Calu3 (cell line): Measurements from ENCODE around the gene SLC12A3. TPM values are rescaled to one million over a fixed set of nuclear protein-coding genes. Genes with fewer than 3 reads are reported as not detected.

Experiments
- BruUV-seq: library from RNA; stranded (reverse); fragments of 400-500 nt; replicated peaks from 2 replicates; lab custom pipeline; 2021; lab: Mats Ljungman, UMichigan
- CTCF ChIA-PET: fragments of 300-600 bp; sonication (Branson Sonifier 250); formaldehyde crosslinking; loops from one replicate; lab custom pipeline; 2022; ENCODE audit warnings: antibody characterized with exemption; lab: Charles Lee
- DNase-seq: peaks from one replicate; pipeline ENCODE4 v3.0.0; 2022
- H3K27ac Mint-ChIP-seq: one replicate; pipeline ENCODE4 v1.8.0; 2022; ENCODE audit warnings: mixed read lengths; ENCODE audit not compliant: unreplicated experiment
- H3K27me3 Mint-ChIP-seq: one replicate; pipeline ENCODE4 v1.8.0; 2022; ENCODE audit warnings: mixed read lengths; ENCODE audit not compliant: unreplicated experiment
- H3K36me3 Mint-ChIP-seq: one replicate; pipeline ENCODE4 v1.8.0; 2022; ENCODE audit warnings: mild to moderate bottlenecking, moderate library complexity, mixed read lengths; ENCODE audit not compliant: insufficient read depth, unreplicated experiment
- H3K4me1 Mint-ChIP-seq: one replicate; pipeline ENCODE4 v1.8.0; 2022; ENCODE audit warnings: mild to moderate bottlenecking, low read depth, mixed read lengths; ENCODE audit not compliant: unreplicated experiment
- H3K4me3 Mint-ChIP-seq: one replicate; pipeline ENCODE4 v1.8.0; 2022; ENCODE audit warnings: mild to moderate bottlenecking, low read depth, moderate library complexity, mixed read lengths; ENCODE audit not compliant: unreplicated experiment
- H3K9me3 Mint-ChIP-seq: one replicate; pipeline ENCODE4 v1.8.0; 2022; ENCODE audit warnings: low read depth, mixed read lengths; ENCODE audit not compliant: unreplicated experiment
- CTCF ChIP-seq: fragments of 200-600 bp; IDR thresholded peaks from one replicate; pipeline ENCODE4 v1.8.0; 2022; ENCODE audit warnings: antibody characterized with exemption; ENCODE audit not compliant: unreplicated experiment
- intact Hi-C: fragments of 100-400 bp; cut with micrococcal nuclease; formaldehyde crosslinking; loops from one replicate; pipeline ENCODE4 v1.10.0; 2022; ENCODE audit not compliant: unreplicated experiment
- total RNA-seq: library from RNA; stranded (reverse); gene quantifications from 2 replicates; pipeline ENCODE4 v1.2.3, GENCODE V29; 2022

SLC12A3 gene
- total RNA-seq, 1 experiment from 2014 or later: not detected

GRCh38 chr16:56860226-56861020, 4.6 kb upstream of the SLC12A3 start:
- intact Hi-C loops: loop anchor here (10.0 kb wide), 1 partner anchor 74 kb away; the partner anchor contains the start of gene HERPUD1
- CTCF ChIA-PET: no interaction called here
- H3K9me3 Mint-ChIP-seq: no peaks in the 10 kb centered on the region

GRCh38 chr16:56861092-56861610, 3.9 kb upstream of the SLC12A3 start:
- no TSS peak for BruUV-seq
- peaks cover 10% of the 10 kb centered on the region for H3K27me3 Mint-ChIP-seq
- H3K9me3 Mint-ChIP-seq: no peaks in the 10 kb centered on the region
- TF ChIP-seq CTCF: no peak
- H3K27ac Mint-ChIP-seq: no peak overlapping the region
- intact Hi-C loops: loop anchor here (10.0 kb wide), 1 partner anchor 74 kb away; the partner anchor contains the start of gene HERPUD1
- DNase-seq: no peak
- no peak overlapping the region for H3K4me3 Mint-ChIP-seq
- no peaks in the 10 kb centered on the region for H3K36me3 Mint-ChIP-seq
- H3K4me1 Mint-ChIP-seq: peaks cover 16% of the 10 kb centered on the region
- CTCF ChIA-PET: no interaction called here

More at GRCh38 chr16:56860226-56861020, 4.6 kb upstream of the SLC12A3 start:
- Mint-ChIP-seq H3K36me3 (no peaks in the 10 kb centered on the region), H3K4me1 (peaks cover 16% of the 10 kb centered on the region), H3K4me3 (no peak overlapping the region), H3K27ac (no peak overlapping the region), H3K27me3 (peaks cover 10% of the 10 kb centered on the region)
- DNase-seq: no peak
- TF ChIP-seq CTCF: no peak
- no TSS peak for BruUV-seq

- intact Hi-C loops: loop anchor here (10.0 kb wide), 1 partner anchor 73 kb away; the partner anchor contains the start of gene HERPUD1
- CTCF ChIA-PET: no interaction called here
- no peaks in the 10 kb centered on the region for H3K9me3 Mint-ChIP-seq
Observed at GRCh38 chr16:56861756-56862155, 3.3 kb upstream of the SLC12A3 start.

GRCh38 chr16:56862776-56863175, 2.2 kb upstream of the SLC12A3 start:
- H3K36me3 Mint-ChIP-seq: no peaks in the 10 kb centered on the region
- DNase-seq: no peak
- no peak overlapping the region for H3K27ac Mint-ChIP-seq
- no peak overlapping the region for H3K4me3 Mint-ChIP-seq
- H3K27me3 Mint-ChIP-seq: peaks cover 10% of the 10 kb centered on the region
- CTCF ChIA-PET: no interaction called here
- TF ChIP-seq CTCF: no peak
- no peaks in the 10 kb centered on the region for H3K9me3 Mint-ChIP-seq
- no TSS peak for BruUV-seq
- peaks cover 8% of the 10 kb centered on the region for H3K4me1 Mint-ChIP-seq
- intact Hi-C loops: loop anchor here (10.0 kb wide), 1 partner anchor 72 kb away; the partner anchor contains the start of gene HERPUD1

More at GRCh38 chr16:56861756-56862155, 3.3 kb upstream of the SLC12A3 start:
- H3K27ac Mint-ChIP-seq: no peak overlapping the region
- DNase-seq: no peak
- H3K4me3 Mint-ChIP-seq: no peak overlapping the region
- peaks cover 14% of the 10 kb centered on the region for H3K4me1 Mint-ChIP-seq
- no peak for TF ChIP-seq CTCF
- BruUV-seq: no TSS peak
- peaks cover 10% of the 10 kb centered on the region for H3K27me3 Mint-ChIP-seq
- H3K36me3 Mint-ChIP-seq: no peaks in the 10 kb centered on the region
